ENCODE results near the gene S100A7A. TPM values are rescaled to one million over a fixed set of nuclear protein-coding genes. Genes with fewer than 3 reads are reported as not detected.

S100A7A gene
- total and polyA plus RNA-seq, 2 of the 4 experiments (the other 2 are of a cell fraction): not detected

DNA sequence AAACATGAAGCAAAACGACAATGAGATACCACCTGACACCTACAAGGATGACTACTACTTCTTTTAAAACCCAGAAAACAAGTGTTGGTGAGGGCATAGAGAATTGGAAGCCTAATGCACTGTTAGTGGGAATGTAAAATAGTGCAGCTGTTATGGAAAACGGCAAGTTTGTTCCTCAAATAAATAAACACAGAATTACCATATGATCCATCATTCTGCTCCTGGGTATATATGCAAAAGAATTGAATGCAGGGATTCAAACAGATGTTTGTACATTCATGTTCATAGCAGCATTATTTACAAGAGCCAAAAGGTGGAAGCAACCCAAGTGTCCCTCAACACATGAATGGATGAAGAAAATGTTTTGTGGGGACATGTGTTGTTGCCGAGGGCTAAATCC is 24.1 kb upstream of the S100A7A start:
- Histone ChIP-seq H3K18ac (ENCODE audit: low read depth, low read length) (no peak overlapping the region), H2BK15ac (ENCODE audit: low read depth, low read length) (no peak overlapping the region), H2AK5ac (ENCODE audit: low read depth, low read length) (no peak overlapping the region), H3K36me3 (ENCODE audit: control insufficient read depth, insufficient read depth, low read length) (no peaks in the 10 kb centered on the region), H3K4ac (ENCODE audit: low read depth, low read length) (no peak overlapping the region), H3K9me1 (ENCODE audit: insufficient read depth, low read length) (no peaks in the 10 kb centered on the region), H4K20me1 (ENCODE audit: insufficient read depth, low read length) (no peaks in the 10 kb centered on the region), H3K79me1 (ENCODE audit: low read depth in 1 of 2, low read length in 2 of 2) (no peaks in the 10 kb centered on the region), H4K91ac (ENCODE audit: insufficient read depth, low read depth, low read length) (no peak overlapping the region), H3K4me1 (ENCODE audit: control insufficient read depth, insufficient read depth, low read length) (no peaks in the 10 kb centered on the region), H2BK5ac (ENCODE audit: low read depth, low read length, poor library complexity, severe bottlenecking) (no peak overlapping the region), H3K9ac (ENCODE audit: low read depth, low read length) (no peak overlapping the region), H2AFZ (replicated peaks; ENCODE audit: low read length, poor library complexity) (no peak overlapping the region), H3K4me2 (ENCODE audit: low read depth, low read length) (no peak overlapping the region), H3K9me3 (ENCODE audit: control insufficient read depth, insufficient read depth, low read length) (no peaks in the 10 kb centered on the region), H2AK9ac (replicated peaks; ENCODE audit: low read depth, low read length, poor library complexity) (no peak overlapping the region), H3K56ac (ENCODE audit: extremely low read depth, insufficient read depth, low read length) (no peak overlapping the region), H3K27ac (ENCODE audit: insufficient read depth, low read length) (no peak overlapping the region), H4K5ac (ENCODE audit: low read depth, low read length) (no peak overlapping the region), H3K23ac (ENCODE audit: low read depth, low read length) (no peak overlapping the region), H4K8ac (ENCODE audit: low read depth in 2 of 2, low read length in 2 of 2) (no peak overlapping the region), H2BK120ac (ENCODE audit: low read depth, low read length) (no peak overlapping the region), H3K27me3 (ENCODE audit: control insufficient read depth, insufficient read depth, low read length) (peaks cover 3% of the 10 kb centered on the region; the same call in 1 of the 2 replicates), H2BK20ac (ENCODE audit: low read depth, low read length) (no peak overlapping the region), H3K4me3 (ENCODE audit: insufficient read depth, low read depth, low read length) (no peak overlapping the region), H3K14ac (replicated peaks; ENCODE audit: low read depth, low read length) (no peak overlapping the region)
- WGBS, 2 experiments (ENCODE audit: extremely low coverage in 2 of 2, insufficient read length in 1 of 2): no CpG with 5 or more reads among the region's 3 CpGs
- DNase-seq: no peak
- ChIA-PET CTCF (no interaction called here), POLR2A (ENCODE audit: unreplicated experiment) (no interaction called here)
- dilution Hi-C loops (cut with HindIII; ENCODE audit: low sequenced_read_pairs, unreplicated experiment): no loop called here
- in situ Hi-C loops (cut with MboI; ENCODE audit: low sequenced_read_pairs): no loop called here
- TF ChIP-seq MAFK (IDR thresholded peaks at IDR 0.05; ENCODE audit: low read depth, low read length) (no peak), SMC3 (IDR thresholded peaks at IDR 0.05; ENCODE audit: low read depth, low read length) (no peak), MAZ (IDR thresholded peaks at IDR 0.05; ENCODE audit: borderline replicate concordance, low read depth, low read length) (no peak), RAD21 (IDR thresholded peaks at IDR 0.05; ENCODE audit: low read length) (no peak), MXI1 (IDR thresholded peaks at IDR 0.05; ENCODE audit: borderline replicate concordance, low read depth, low read length) (no peak)
- TF ChIP-seq, protein P1, sequence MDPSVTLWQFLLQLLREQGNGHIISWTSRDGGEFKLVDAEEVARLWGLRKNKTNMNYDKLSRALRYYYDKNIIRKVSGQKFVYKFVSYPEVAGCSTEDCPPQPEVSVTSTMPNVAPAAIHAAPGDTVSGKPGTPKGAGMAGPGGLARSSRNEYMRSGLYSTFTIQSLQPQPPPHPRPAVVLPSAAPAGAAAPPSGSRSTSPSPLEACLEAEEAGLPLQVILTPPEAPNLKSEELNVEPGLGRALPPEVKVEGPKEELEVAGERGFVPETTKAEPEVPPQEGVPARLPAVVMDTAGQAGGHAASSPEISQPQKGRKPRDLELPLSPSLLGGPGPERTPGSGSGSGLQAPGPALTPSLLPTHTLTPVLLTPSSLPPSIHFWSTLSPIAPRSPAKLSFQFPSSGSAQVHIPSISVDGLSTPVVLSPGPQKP (IDR thresholded peaks at IDR 0.05; ENCODE audit: borderline replicate concordance, low read depth, low read length): no peak
- intact Hi-C loops (cut with micrococcal nuclease): no loop called here
- BruUV-seq (replicated peaks): no TSS peak
- no peak for ATAC-seq (ENCODE audit: low read depth)

All from IMR-90 (cell line).